Heart right ventricle (tissue), 16 donors: ENCODE measurements around the gene STRN. TPM values are rescaled to one million over a fixed set of nuclear protein-coding genes. Genes with fewer than 3 reads are reported as not detected.

Experiments used
- ATAC-seq, 8 donors: fragments of 200-7000 bp; cut with Tn5 transposase; one replicate each; pipeline ENCODE4 v1.9.1; 2020; ENCODE audit warnings: mild to moderate bottlenecking in 8 of 8, moderate library complexity in 8 of 8, moderate number of reproducible peaks in 1 of 8
- DNase-seq, 2 donors: peaks; one replicate each; pipeline ENCODE4 v3.0.0-alpha.2; 2020
- H3K27ac ChIP-seq, 10 donors: fragments of 200-600 bp; sonication (generic) in 2 of 10; one replicate each; pipeline versions ENCODE4 v1.5.0 to v1.8.0; 2020 to 2022; ENCODE audit warnings: mild to moderate bottlenecking in 3 of 10
- H3K27me3 ChIP-seq, 7 donors: fragments of 200-600 bp; one replicate each; pipeline ENCODE4 v1.8.0; 2021 to 2022; ENCODE audit warnings: mild to moderate bottlenecking in 2 of 7
- H3K36me3 ChIP-seq, 9 donors: fragments of 200-600 bp; sonication (generic) in 1 of 9; one replicate each; pipeline versions ENCODE4 v1.5.0 to v1.8.0; 2020 to 2022; ENCODE audit warnings: mild to moderate bottlenecking in 2 of 9
- H3K4me1 ChIP-seq, 9 donors: fragments of 200-600 bp; sonication (generic) in 1 of 9; one replicate each; pipeline versions ENCODE4 v1.5.0 to v1.8.0; 2020 to 2022; ENCODE audit warnings: mild to moderate bottlenecking in 4 of 9
- H3K4me3 ChIP-seq, 10 donors: fragments of 200-600 bp; sonication (generic) in 2 of 10; one replicate each; pipeline versions ENCODE4 v1.5.0 to v1.8.0; 2020 to 2022; ENCODE audit warnings: mild to moderate bottlenecking in 7 of 10, moderate library complexity in 2 of 10
- H3K9me3 ChIP-seq, 11 donors: fragments of 200-600 bp in 10 of 11; sonication (generic) in 2 of 11; one replicate each; pipeline versions ENCODE4 v1.5.0 to v1.8.0; 2013 to 2022; ENCODE audit warnings: mild to moderate bottlenecking in 2 of 11, control low read depth in 1 of 11, moderate library complexity in 1 of 11
- CTCF ChIP-seq, 9 donors: fragments of 200-600 bp; sonication (generic) in 2 of 9; IDR thresholded peaks; one replicate each; pipeline versions ENCODE4 v1.5.0 to v1.8.0; 2021 to 2022; ENCODE audit warnings: antibody characterized with exemption in 9 of 9, mild to moderate bottlenecking in 5 of 9, moderate library complexity in 1 of 9
- WGBS, 2 donors: extraction: QIAGEN DNeasy Blood & Tissue Kit; methylation state at CpG; one replicate each; pipeline ENCODE4 v1.1.7; 2013; ENCODE audit warnings: inconsistent platforms in 1 of 2; 5-methylcytosine and 5-hydroxymethylcytosine counted together
- intact Hi-C, 10 donors: fragments of 100-400 bp; cut with DNase I; formaldehyde crosslinking; loops; one replicate each; pipeline versions ENCODE4 v1.11.1 to v1.14.2; 2022
- polyA plus RNA-seq, 2 donors: library from polyadenylated mRNA; stranded (reverse); fragments of 200-250 nt; gene quantifications; one replicate each; pipeline ENCODE4 v1.2.3, GENCODE V29; 2013
- total RNA-seq, 10 donors: library from RNA; stranded (reverse); fragmentation: NEBNext Ultra II Directional in 3 of 10; extraction: Animal tissue kit (Norgen Biotek cat#: 25700) in 3 of 10; gene quantifications; one replicate each; pipeline versions ENCODE4 v1.2.1 to v1.2.4, GENCODE V29; 2021 to 2023
- donor health status: Arrhythmogenic right ventricular cardiomyopathy.
- donor health status: ischemic (EF 13 %, LVEDD 7.1; RV severe dilation, severe dysfunction).
- donor health status: healthy with polysubstance abuse.
- donor health status: DM: no; HTN: yes; CAD: no.
- donor health status: DM: no; HTN: no; CAD: no.
- donor health status: ischemic (EF 25% LVEDD 6.9; RV normal size, moderate dysfunction).
- donor health status: ischemic (EF 25% LVEDD 5.7; RV mildly dilated, moderate dysfunction).
- donor health status: healthy.
- donor health status: DM: yes; HTN: yes; CAD: no.
- donor health status: Ischemic cardiomyopathy.
- donor health status: ischemic (EF 35%, LVEDD 5.7; RV mildly dilated, moderate dysfunction).
- donor health status: nonischemic (EF 11% LVEDD 7.7; RV severe dilation, severe dysfunction).
- donor health status: DM: yes; HTN: yes; CAD: no.
- donor health status: PGD.
- donor health status: ischemic (EF 29% LVEDD 5.4; RV normal size, mild dysfunction).
- donor health status: nonischemic (EF 23%, LVEDD 6.1; RV moderate dilation, normal function).

The STRN gene
- total and polyA plus RNA-seq, 12 donors: 8.6 to 102 (median 61.8) TPM

- TF ChIP-seq CTCF (IDR thresholded peaks at IDR 0.05): no peak
Measured at GRCh38 chr2:36963734-36964133, 2.6 kb downstream of the STRN start.

GRCh38 chr2:36963106-36963505 lies 3.2 kb downstream of the STRN start:
- H3K4me3 ChIP-seq: no peak overlapping the region
- H3K4me1 ChIP-seq: peaks cover 0 to 74% (median 39%) of the 10 kb centered on the region in 9 donors
- intact Hi-C loops: loop anchor here in 1 of 10 donors (10.0 kb wide), 1 partner anchor 48 kb away; no protein-coding TSS in a partner anchor
- H3K9me3 ChIP-seq: no peaks in the 10 kb centered on the region
- no peak for TF ChIP-seq CTCF (IDR thresholded peaks at IDR 0.05)
- ATAC-seq (no peak), DNase-seq (no peak)
- H3K36me3 ChIP-seq: peaks cover 0 to 3% (median 0%) of the 10 kb centered on the region in 9 donors
- no peaks in the 10 kb centered on the region for H3K27me3 ChIP-seq
- peak overlapping the region in 4 of 10 donors; percentile 1 to 96 (median 94) for H3K27ac ChIP-seq
- WGBS, 2 donors: 69 to 73% methylated on average over 4 of the region's 4 CpGs

More at GRCh38 chr2:36963734-36964133, 2.6 kb downstream of the STRN start:
- H3K4me3 ChIP-seq: peak overlapping the region in 1 of 10 donors; percentile 66
- no peak for ATAC-seq
- H3K27me3 ChIP-seq: no peaks in the 10 kb centered on the region
- no peak for DNase-seq
- peaks cover 0 to 3% (median 0%) of the 10 kb centered on the region in 9 donors for H3K36me3 ChIP-seq
- intact Hi-C loops: loop anchor here in 1 of 10 donors (10.0 kb wide), 1 partner anchor 49 kb away; no protein-coding TSS in a partner anchor
- 83 to 90% methylated on average over 4 of the region's 4 CpGs for WGBS, 2 donors
- no peaks in the 10 kb centered on the region for H3K9me3 ChIP-seq
- peak overlapping the region in 5 of 10 donors; percentile 49 to 96 (median 94) for H3K27ac ChIP-seq
- peaks cover 0 to 73% (median 39%) of the 10 kb centered on the region in 9 donors for H3K4me1 ChIP-seq

- ATAC-seq: no peak
- peaks cover 0 to 3% (median 0%) of the 10 kb centered on the region in 9 donors for H3K36me3 ChIP-seq
- no peak for TF ChIP-seq CTCF (IDR thresholded peaks at IDR 0.05)
- WGBS, 2 donors: 67 to 78% methylated on average over 5 of the region's 5 CpGs
- no peak for DNase-seq
- H3K4me1 ChIP-seq: peaks cover 0 to 78% (median 37%) of the 10 kb centered on the region in 9 donors
- no peaks in the 10 kb centered on the region for H3K27me3 ChIP-seq
- no peak overlapping the region for H3K4me3 ChIP-seq
- intact Hi-C loops: loop anchor here in 1 of 10 donors (10.0 kb wide), 1 partner anchor 46 kb away; no protein-coding TSS in a partner anchor
- no peak overlapping the region for H3K27ac ChIP-seq
- H3K9me3 ChIP-seq: no peaks in the 10 kb centered on the region
Measured at GRCh38 chr2:36960773-36961172, 5.6 kb downstream of the STRN start.

GRCh38 chr2:36960005-36960675 lies 6.2 kb downstream of the STRN start:
- DNase-seq: no peak
- Histone ChIP-seq H3K27me3 (no peaks in the 10 kb centered on the region), H3K4me1 (peaks cover 0 to 80% (median 37%) of the 10 kb centered on the region in 9 donors), H3K36me3 (peaks cover 0 to 3% (median 0%) of the 10 kb centered on the region in 9 donors), H3K4me3 (no peak overlapping the region), H3K9me3 (no peaks in the 10 kb centered on the region), H3K27ac (peak overlapping the region in 1 of 10 donors; percentile 2)
- WGBS, 2 donors: 62 to 70% methylated on average over 2 of the region's 2 CpGs
- TF ChIP-seq CTCF (IDR thresholded peaks at IDR 0.05): no peak
- peak in 1 of 8 donors; percentile 42 for ATAC-seq
- intact Hi-C loops: loop anchor here in 1 of 10 donors (10.0 kb wide), 1 partner anchor 45 kb away; no protein-coding TSS in a partner anchor
